ENCODE results near the gene LRRC28.

DNA sequence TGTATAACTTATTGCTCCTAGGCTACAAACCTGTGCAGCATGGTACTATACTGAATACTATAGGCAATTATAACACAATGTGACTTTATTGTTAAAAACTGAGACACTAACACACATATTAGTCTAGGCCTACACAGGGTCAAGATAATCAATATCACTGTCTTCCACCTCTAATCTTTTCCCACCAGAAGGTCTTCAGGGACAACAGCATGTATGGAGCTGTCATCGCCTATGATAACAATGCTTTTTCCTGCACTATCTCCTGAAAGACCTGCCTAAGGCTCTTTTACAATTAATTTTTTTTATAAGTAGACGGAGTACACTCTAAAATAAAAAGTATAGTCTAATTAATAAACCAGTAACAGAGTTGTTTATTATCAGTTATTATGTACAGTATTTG lies 60.9 kb downstream of the LRRC28 start:
- TF ChIP-seq EP300 (conservative IDR thresholded peaks at IDR 0.05; ENCODE audit: poor library complexity, severe bottlenecking) (no peak), TAF1 (IDR thresholded peaks at IDR 0.05; ENCODE audit: low read depth) (no peak), POLR2AphosphoS5 (IDR thresholded peaks at IDR 0.05) (no peak), SMC3 (conservative IDR thresholded peaks at IDR 0.05; ENCODE audit: poor library complexity) (no peak), RAD21 (conservative IDR thresholded peaks at IDR 0.05) (no peak)

Data from neural cell (in vitro differentiated cells).